PFSK-1 (cell line): Measurements from ENCODE around the gene ANKS1B.

Experiments
- FOXP2 ChIP-seq: optimal IDR thresholded peaks from 2 replicates; pipeline ENCODE3; 2011; ENCODE audit warnings: borderline replicate concordance, control low read depth, inconsistent platforms; ENCODE audit not compliant: insufficient read depth; ENCODE audit errors: extremely low read length, extremely low read depth
- POLR2AphosphoS5 ChIP-seq: IDR thresholded peaks from 2 replicates; pipeline ENCODE4 v1.6.1; 2012; ENCODE audit warnings: low read depth, mild to moderate bottlenecking, control low read depth, low read length, moderate library complexity
- REST ChIP-seq, 2 experiments: IDR thresholded peaks; 2 replicates each; pipeline versions ENCODE4 v1.6.1 to v1.8.0; 2011 to 2012; ENCODE audit warnings: low read depth in 2 of 2, low read length in 2 of 2, control low read depth in 1 of 2, inconsistent platforms in 1 of 2, mild to moderate bottlenecking in 1 of 2, moderate library complexity in 1 of 2; ENCODE audit not compliant: insufficient read depth in 1 of 2
- SIN3A ChIP-seq: IDR thresholded peaks from 2 replicates; pipeline ENCODE4 v1.6.1; 2012; ENCODE audit warnings: mild to moderate bottlenecking, low read length, moderate library complexity, borderline replicate concordance; ENCODE audit not compliant: insufficient read depth
- TAF1 ChIP-seq: IDR thresholded peaks from 2 replicates; pipeline ENCODE4 v1.6.1; 2012; ENCODE audit warnings: low read length, control low read depth, borderline replicate concordance; ENCODE audit not compliant: insufficient read depth

ANKS1B gene

DNA sequence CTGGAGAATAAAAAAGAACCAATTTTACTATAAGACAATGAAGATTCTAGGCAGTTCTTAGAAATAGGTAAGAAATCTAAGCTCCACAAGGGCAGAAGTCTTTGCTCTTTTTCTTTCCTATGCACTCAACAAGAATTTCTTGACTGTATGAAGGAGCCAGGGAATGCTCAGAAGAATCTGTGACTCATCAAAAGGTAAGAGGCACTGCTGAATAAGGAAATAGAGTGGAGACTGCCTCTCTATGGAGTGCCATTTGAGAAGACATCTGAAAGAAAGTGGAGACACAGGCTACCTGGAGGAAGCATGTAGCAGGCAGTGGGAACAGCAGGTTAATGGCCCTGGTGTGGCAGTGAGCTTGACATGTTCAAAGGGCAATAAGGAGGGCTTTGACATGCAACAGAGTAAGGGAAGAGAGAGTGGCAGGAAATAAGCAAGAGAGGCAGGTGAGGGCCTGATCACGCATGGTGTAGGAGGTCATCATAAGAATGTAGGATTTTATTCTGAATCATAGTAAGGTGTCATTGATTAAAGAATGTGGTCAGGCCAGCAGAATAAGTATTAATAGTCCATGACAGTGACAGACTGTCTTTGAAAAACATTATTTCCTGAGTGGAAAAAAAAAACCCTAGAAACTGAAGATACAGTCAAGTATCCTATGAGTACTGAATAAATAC, 783.9 kb downstream of the ANKS1B start:
- TF ChIP-seq REST (IDR thresholded peaks at IDR 0.05; ENCODE audit: insufficient read depth in 1 of 2, low read depth in 2 of 2, low read length in 2 of 2), result no peak
- TF ChIP-seq TAF1, result no peak
- TF ChIP-seq FOXP2, result no peak
- TF ChIP-seq POLR2AphosphoS5, result no peak

GRCh38 chr12:99195474-99195873, 789.3 kb downstream of the ANKS1B start:
- TF ChIP-seq TAF1, result no peak
- no peak for TF ChIP-seq POLR2AphosphoS5
- no peak for TF ChIP-seq FOXP2
- no peak for TF ChIP-seq REST (IDR thresholded peaks at IDR 0.05; ENCODE audit: insufficient read depth in 1 of 2, low read depth in 2 of 2, low read length in 2 of 2)
- TF ChIP-seq SIN3A, result no peak

DNA sequence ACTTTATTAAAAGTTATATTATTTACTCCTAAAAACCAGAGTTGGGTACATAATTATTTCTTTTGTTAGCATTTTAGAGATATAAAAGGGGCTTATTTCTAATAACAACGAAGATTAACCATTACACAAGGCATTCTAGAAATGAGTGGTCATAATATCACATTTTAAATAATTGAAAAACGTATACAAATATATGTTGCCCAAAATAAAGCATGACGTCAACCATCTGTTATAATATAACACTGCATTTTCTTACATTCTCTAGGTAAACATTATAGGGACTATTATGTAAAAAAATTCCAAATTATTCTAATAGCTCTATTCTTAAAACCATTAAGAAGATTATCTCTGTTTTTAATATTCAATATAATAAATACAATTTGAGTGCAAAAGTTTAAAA, 792.2 kb downstream of the ANKS1B start:
- no peak for TF ChIP-seq POLR2AphosphoS5
- no peak for TF ChIP-seq REST (IDR thresholded peaks at IDR 0.05; ENCODE audit: insufficient read depth in 1 of 2, low read depth in 2 of 2, low read length in 2 of 2)
- TF ChIP-seq SIN3A, result no peak
- no peak for TF ChIP-seq FOXP2
- no peak for TF ChIP-seq TAF1

- TF ChIP-seq SIN3A (no peak), FOXP2 (no peak), REST (IDR thresholded peaks at IDR 0.05; ENCODE audit: insufficient read depth in 1 of 2, low read depth in 2 of 2, low read length in 2 of 2) (no peak), POLR2AphosphoS5 (no peak), TAF1 (no peak)
These were observed 807.9 kb downstream of the ANKS1B start for GRCh38 chr12:99176871-99177270.
